A673 (cell line): ENCODE results near the gene VAT1L. TPM values are rescaled to one million over a fixed set of nuclear protein-coding genes. Genes with fewer than 3 reads are reported as not detected.
"Not testable (repeated sequence)": the region's sequence is repeated elsewhere in the genome, so short reads cannot be mapped to it uniquely, and the experiment has no call there.

Experiments used
- BruUV-seq: library from RNA; stranded (reverse); fragments of 400-500 nt; replicated peaks from 2 replicates; lab custom pipeline; 2021; lab: Mats Ljungman, UMichigan
- CTCF ChIA-PET: fragments of 300-600 bp; sonication (Branson Sonifier 250); formaldehyde crosslinking; loops from one replicate; lab custom pipeline; 2022; ENCODE audit warnings: antibody characterized with exemption; lab: Charles Lee
- POLR2A ChIA-PET: fragments of 300-600 bp; sonication (Branson Sonifier 250); formaldehyde crosslinking; loops from one replicate; lab custom pipeline; 2022; ENCODE audit warnings: antibody characterized with exemption; ENCODE audit not compliant: low non-redundant PET; lab: Charles Lee
- DNase-seq: peaks from one replicate; pipeline ENCODE4 v3.0.0-alpha.2; 2015; ENCODE audit warnings: low spot score
- H3K27ac ChIP-seq: fragments of 200-600 bp; sonication (generic); 2 replicates; pipeline ENCODE4 v1.5.1; 2016; ENCODE audit warnings: mixed run types, low read depth, mild to moderate bottlenecking, mixed read lengths, antibody characterized with exemption, low read length; ENCODE audit not compliant: poor library complexity, severe bottlenecking
- H3K27me3 ChIP-seq: fragments of 200-600 bp; sonication (generic); replicated peaks from 2 replicates; pipeline ENCODE4 v1.6.1; 2017; ENCODE audit warnings: mixed run types, low read depth, mild to moderate bottlenecking, mixed read lengths, antibody characterized with exemption, low read length; ENCODE audit not compliant: insufficient read depth, poor library complexity
- H3K36me3 ChIP-seq: fragments of 200-600 bp; sonication (generic); 2 replicates; pipeline ENCODE4 v1.6.1; 2016; ENCODE audit warnings: mixed run types, mild to moderate bottlenecking, mixed read lengths, antibody characterized with exemption, low read length; ENCODE audit not compliant: insufficient read depth, poor library complexity, severe bottlenecking
- H3K4me1 ChIP-seq: fragments of 200-600 bp; sonication (generic); 2 replicates; pipeline ENCODE4 v1.6.1; 2017; ENCODE audit warnings: mixed run types, mild to moderate bottlenecking, mixed read lengths, antibody characterized with exemption, low read length; ENCODE audit not compliant: insufficient read depth, poor library complexity, severe bottlenecking
- H3K4me3 ChIP-seq: fragments of 200-600 bp; sonication (generic); 2 replicates; pipeline ENCODE4 v1.5.1; 2016; ENCODE audit warnings: low read depth, mixed run types, mild to moderate bottlenecking, mixed read lengths, low read length; ENCODE audit not compliant: poor library complexity, severe bottlenecking
- H3K9me3 ChIP-seq: fragments of 200-600 bp; sonication (generic); 2 replicates; pipeline ENCODE4 v1.6.1; 2016; ENCODE audit warnings: mixed run types, low read depth, mild to moderate bottlenecking, mixed read lengths, antibody characterized with exemption, low read length; ENCODE audit not compliant: poor library complexity, severe bottlenecking
- EZH2 ChIP-seq: fragments of 200-600 bp; sonication (generic); IDR thresholded peaks from 2 replicates; pipeline ENCODE4 v1.6.1; 2017; ENCODE audit warnings: borderline replicate concordance, low read depth, mild to moderate bottlenecking, mixed read lengths, antibody characterized with exemption, low read length; ENCODE audit not compliant: poor library complexity, severe bottlenecking
- intact Hi-C: fragments of 100-400 bp; cut with micrococcal nuclease; formaldehyde crosslinking; loops from one replicate; pipeline ENCODE4 v1.10.0; 2022; ENCODE audit not compliant: unreplicated experiment
- total RNA-seq: library from RNA; stranded (reverse); gene quantifications from 2 replicates; pipeline ENCODE4 v1.2.3, GENCODE V29; 2021
- TF ChIP-seq, protein P1 (sequence below): fragments of 300-800, 200-600 bp; sonication (generic); conservative IDR thresholded peaks from 2 replicates; pipeline ENCODE4 v1.5.1; 2017; ENCODE audit warnings: low read depth, mild to moderate bottlenecking, antibody characterized with exemption, low read length, moderate library complexity, mixed read lengths

VAT1L gene
- total RNA-seq, 1 experiment from 2014 or later: 0.09 TPM

- DNase-seq: no peak
- TF ChIP-seq, protein P1, sequence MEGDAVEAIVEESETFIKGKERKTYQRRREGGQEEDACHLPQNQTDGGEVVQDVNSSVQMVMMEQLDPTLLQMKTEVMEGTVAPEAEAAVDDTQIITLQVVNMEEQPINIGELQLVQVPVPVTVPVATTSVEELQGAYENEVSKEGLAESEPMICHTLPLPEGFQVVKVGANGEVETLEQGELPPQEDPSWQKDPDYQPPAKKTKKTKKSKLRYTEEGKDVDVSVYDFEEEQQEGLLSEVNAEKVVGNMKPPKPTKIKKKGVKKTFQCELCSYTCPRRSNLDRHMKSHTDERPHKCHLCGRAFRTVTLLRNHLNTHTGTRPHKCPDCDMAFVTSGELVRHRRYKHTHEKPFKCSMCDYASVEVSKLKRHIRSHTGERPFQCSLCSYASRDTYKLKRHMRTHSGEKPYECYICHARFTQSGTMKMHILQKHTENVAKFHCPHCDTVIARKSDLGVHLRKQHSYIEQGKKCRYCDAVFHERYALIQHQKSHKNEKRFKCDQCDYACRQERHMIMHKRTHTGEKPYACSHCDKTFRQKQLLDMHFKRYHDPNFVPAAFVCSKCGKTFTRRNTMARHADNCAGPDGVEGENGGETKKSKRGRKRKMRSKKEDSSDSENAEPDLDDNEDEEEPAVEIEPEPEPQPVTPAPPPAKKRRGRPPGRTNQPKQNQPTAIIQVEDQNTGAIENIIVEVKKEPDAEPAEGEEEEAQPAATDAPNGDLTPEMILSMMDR: no peak
- TF ChIP-seq EZH2: no peak
- POLR2A ChIA-PET: no interaction called here
- no TSS peak for BruUV-seq
- Histone ChIP-seq H3K4me3 (no peak overlapping the region), H3K27ac (no peak overlapping the region), H3K36me3 (no peaks in the 10 kb centered on the region), H3K9me3 (no peaks in the 10 kb centered on the region), H3K4me1 (no peaks in the 10 kb centered on the region), H3K27me3 (no peaks in the 10 kb centered on the region)
- intact Hi-C loops: no loop called here
- CTCF ChIA-PET: no interaction called here
Observed at GRCh38 chr16:77946823-77947222, 158.5 kb downstream of the VAT1L start.

GRCh38 chr16:77947590-77947989 is 159.2 kb downstream of the VAT1L start:
- H3K27ac ChIP-seq, H3K9me3 ChIP-seq, H3K4me3 ChIP-seq, H3K36me3 ChIP-seq, intact Hi-C loops, DNase-seq, BruUV-seq, CTCF ChIA-PET, POLR2A ChIA-PET, H3K4me1 ChIP-seq, H3K27me3 ChIP-seq: not testable (repeated sequence)

GRCh38 chr16:77948835-77949234 is 160.5 kb downstream of the VAT1L start:
- no peak for TF ChIP-seq EZH2
- TF ChIP-seq, protein P1: no peak
- Histone ChIP-seq H3K4me1 (no peaks in the 10 kb centered on the region), H3K27me3 (no peaks in the 10 kb centered on the region), H3K4me3 (no peak overlapping the region), H3K9me3 (no peaks in the 10 kb centered on the region), H3K27ac (no peak overlapping the region), H3K36me3 (no peaks in the 10 kb centered on the region)
- no TSS peak for BruUV-seq
- no peak for DNase-seq
- intact Hi-C loops: no loop called here
- ChIA-PET CTCF (no interaction called here), POLR2A (no interaction called here)

GRCh38 chr16:77949445-77949844 is 161.1 kb downstream of the VAT1L start:
- intact Hi-C loops: no loop called here
- H3K36me3 ChIP-seq: no peaks in the 10 kb centered on the region
- BruUV-seq: no TSS peak
- H3K4me1 ChIP-seq: no peaks in the 10 kb centered on the region
- no peak for TF ChIP-seq EZH2
- TF ChIP-seq, protein P1: no peak
- no peaks in the 10 kb centered on the region for H3K9me3 ChIP-seq
- ChIA-PET POLR2A (no interaction called here), CTCF (no interaction called here)
- H3K27ac ChIP-seq: no peak overlapping the region
- no peak overlapping the region for H3K4me3 ChIP-seq
- DNase-seq: no peak
- H3K27me3 ChIP-seq: no peaks in the 10 kb centered on the region
